H1 (cell line): ENCODE data around the gene RRBP1. TPM values are rescaled to one million over a fixed set of nuclear protein-coding genes. Genes with fewer than 3 reads are reported as not detected.

Source experiments
- BCL11A ChIP-seq, 2 experiments: IDR thresholded peaks; one replicate each; pipeline ENCODE4 v1.6.1; 2011; ENCODE audit warnings: low read depth in 2 of 2, low read length in 2 of 2, mild to moderate bottlenecking in 2 of 2
- CTBP2 ChIP-seq: IDR thresholded peaks from 2 replicates; pipeline ENCODE4 v1.7.0; 2011; ENCODE audit warnings: borderline replicate concordance, mild to moderate bottlenecking, moderate library complexity, mixed read lengths, low read length; ENCODE audit not compliant: insufficient read depth, insufficient read length
- RXRA ChIP-seq: IDR thresholded peaks from 2 replicates; pipeline ENCODE4 v1.6.1; 2011; ENCODE audit warnings: low read depth, mild to moderate bottlenecking, low read length, moderate library complexity; ENCODE audit not compliant: insufficient read depth
- SIN3A ChIP-seq, 2 experiments: IDR thresholded peaks in 1 of 2; conservative IDR thresholded peaks in 1 of 2; 2 replicates each; pipeline ENCODE4 v1.6.1; 2011 to 2012; ENCODE audit warnings: low read length in 2 of 2, improper control_type of control experiment in 1 of 2, low read depth in 1 of 2, mild to moderate bottlenecking in 1 of 2
- SIRT6 ChIP-seq: IDR thresholded peaks from one replicate; pipeline ENCODE4 v1.7.1; 2012; ENCODE audit warnings: low read length, inconsistent platforms
- polyA plus RNA-seq, 7 experiments: library from polyadenylated mRNA; depleted of rRNA in 3 of 7; stranded (reverse) in 5 of 7; unstranded in 2 of 7; fragments of >200 nt in 5 of 7; fragments of 200-250 nt in 2 of 7; gene quantifications; 1 replicate in 5 of 7; 2 replicates in 1 of 7; 4 replicates in 1 of 7; pipeline versions ENCODE4 v1.2.1 to v1.2.3, GENCODE V29; 2011 to 2013; ENCODE audit warnings: missing spikeins in 2 of 7, mixed read lengths in 2 of 7
- total RNA-seq: library from RNA; stranded (reverse); fragmentation: NEBNext Ultra II Directional; extraction: Animal tissue kit (Norgen Biotek cat#: 25700); gene quantifications from 2 replicates; pipeline ENCODE4 v1.2.1, GENCODE V29; 2021
- TF ChIP-seq, protein P1 (sequence below): IDR thresholded peaks from 2 replicates; pipeline ENCODE4 v1.6.1; 2012; ENCODE audit warnings: inconsistent platforms

Gene RRBP1
- total and polyA plus RNA-seq, 2 of the 8 experiments (the other 6 are each of a cell fraction or from before 2014, with no cell fraction given) = 15.9 to 157 TPM

DNA sequence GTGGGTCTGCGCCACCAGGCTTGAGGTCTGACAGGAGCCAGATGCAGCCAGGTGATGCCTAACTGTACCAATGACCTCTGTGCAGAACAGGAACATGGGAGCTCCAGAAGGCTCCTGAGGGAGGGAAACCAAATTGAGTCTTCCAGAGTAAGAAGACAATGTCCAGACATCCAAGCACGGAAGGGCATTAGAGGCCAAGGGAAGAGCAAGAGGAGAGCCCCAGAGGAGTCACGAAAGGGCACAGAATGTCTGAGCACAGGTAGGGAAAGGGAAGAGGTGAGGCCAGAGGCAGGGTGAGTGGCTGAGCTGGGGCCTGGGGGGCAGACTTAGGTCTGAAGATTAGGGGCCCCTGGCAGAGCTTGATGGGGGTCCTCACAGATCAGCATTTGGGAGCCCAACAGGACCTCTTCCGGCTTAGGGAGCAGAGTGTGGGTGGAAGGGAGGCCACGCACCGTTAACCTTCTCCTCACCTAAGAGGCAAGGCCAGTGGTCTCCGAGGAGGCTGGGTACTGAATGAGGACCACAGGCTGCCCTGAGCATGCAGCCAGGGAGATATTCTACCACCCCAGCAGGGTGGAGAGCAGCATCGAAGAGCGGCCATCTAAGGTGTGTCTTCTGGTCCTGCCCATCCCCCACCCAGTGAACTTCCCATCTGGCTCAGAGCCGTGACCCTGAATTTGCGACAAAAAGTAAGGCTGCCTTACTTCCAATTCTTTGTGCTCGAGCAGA is 41.7 kb downstream of the RRBP1 start (continued):
- TF ChIP-seq SIRT6 = no peak
- TF ChIP-seq, protein P1, sequence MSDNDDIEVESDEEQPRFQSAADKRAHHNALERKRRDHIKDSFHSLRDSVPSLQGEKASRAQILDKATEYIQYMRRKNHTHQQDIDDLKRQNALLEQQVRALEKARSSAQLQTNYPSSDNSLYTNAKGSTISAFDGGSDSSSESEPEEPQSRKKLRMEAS = no peak
- TF ChIP-seq SIN3A (conservative IDR thresholded peaks at IDR 0.05 in 1 of 2, IDR thresholded peaks at IDR 0.05 in 1 of 2; ENCODE audit: low read depth in 1 of 2, low read length in 2 of 2) = no peak
- no peak for TF ChIP-seq BCL11A (IDR thresholded peaks at IDR 0.05; ENCODE audit: low read depth in 2 of 2, low read length in 2 of 2)
- TF ChIP-seq CTBP2 = no peak
- no peak for TF ChIP-seq RXRA
